H9 (cell line): ENCODE results near the gene CDH22. TPM values are rescaled to one million over a fixed set of nuclear protein-coding genes. Genes with fewer than 3 reads are reported as not detected.
A peak's percentile ranks its signal among the peaks of the same experiment; 100 is the strongest.

Source experiments
- DNase-seq: peaks from one replicate; pipeline ENCODE4 v3.0.0-alpha.2; 2017
- H2AFZ ChIP-seq: one replicate; pipeline ENCODE4 v1.6.1; 2013; ENCODE audit warnings: mild to moderate bottlenecking, low read length, control low read depth, moderate library complexity
- H2AK5ac ChIP-seq: 2 replicates; pipeline ENCODE4 v1.6.1; 2013; ENCODE audit warnings: low read length, control low read depth, mixed read lengths; ENCODE audit not compliant: insufficient read length
- H2BK120ac ChIP-seq: one replicate; pipeline ENCODE4 v1.6.1; 2013; ENCODE audit warnings: low read depth, mild to moderate bottlenecking, low read length, control low read depth, inconsistent platforms; ENCODE audit not compliant: poor library complexity, severe bottlenecking
- H2BK12ac ChIP-seq: 2 replicates; pipeline ENCODE4 v1.6.1; 2013; ENCODE audit warnings: low read length, control low read depth, mixed read lengths, low read depth; ENCODE audit not compliant: insufficient read length
- H2BK15ac ChIP-seq: 2 replicates; pipeline ENCODE4 v1.6.1; 2013; ENCODE audit warnings: low read depth, low read length, control low read depth
- H2BK20ac ChIP-seq: one replicate; pipeline ENCODE4 v1.6.1; 2013; ENCODE audit warnings: low read depth, mild to moderate bottlenecking, low read length, control low read depth, inconsistent platforms; ENCODE audit not compliant: poor library complexity, severe bottlenecking
- H2BK5ac ChIP-seq: 2 replicates; pipeline ENCODE4 v1.6.1; 2013; ENCODE audit warnings: low read length, control low read depth, mixed read lengths; ENCODE audit not compliant: insufficient read length
- H3K14ac ChIP-seq: 2 replicates; pipeline ENCODE4 v1.6.1; 2013; ENCODE audit warnings: low read length, control low read depth; ENCODE audit not compliant: insufficient read depth
- H3K18ac ChIP-seq: 2 replicates; pipeline ENCODE4 v1.6.1; 2013; ENCODE audit warnings: low read depth, mild to moderate bottlenecking, mixed read lengths, low read length, control low read depth; ENCODE audit not compliant: insufficient read length
- H3K23ac ChIP-seq: 2 replicates; pipeline ENCODE4 v1.6.1; 2013; ENCODE audit warnings: low read length, control low read depth, mixed read lengths, low read depth; ENCODE audit not compliant: insufficient read length
- H3K23me2 ChIP-seq: 2 replicates; pipeline ENCODE4 v1.6.1; 2013; ENCODE audit warnings: low read depth, mild to moderate bottlenecking, mixed read lengths, low read length, control low read depth; ENCODE audit not compliant: insufficient read length, poor library complexity, severe bottlenecking
- H3K27ac ChIP-seq: 2 replicates; pipeline ENCODE4 v1.5.1; 2013; ENCODE audit warnings: low read length, control low read depth, mixed read lengths, low read depth; ENCODE audit not compliant: insufficient read length
- H3K27me3 ChIP-seq: 2 replicates; pipeline ENCODE4 v1.6.1; 2013; ENCODE audit warnings: low read length, control low read depth, inconsistent platforms; ENCODE audit not compliant: insufficient read depth
- H3K4ac ChIP-seq: 2 replicates; pipeline ENCODE4 v1.6.1; 2013; ENCODE audit warnings: low read depth, mild to moderate bottlenecking, control low read depth, inconsistent platforms, low read length, moderate library complexity
- H3K4me1 ChIP-seq: 2 replicates; pipeline ENCODE4 v1.6.1; 2013; ENCODE audit warnings: low read length, control low read depth, inconsistent platforms; ENCODE audit not compliant: insufficient read depth
- H3K4me2 ChIP-seq: 2 replicates; pipeline ENCODE4 v1.6.1; 2013; ENCODE audit warnings: low read length, control low read depth, mixed read lengths; ENCODE audit not compliant: insufficient read length, insufficient read depth
- H3K56ac ChIP-seq: 2 replicates; pipeline ENCODE4 v1.6.1; 2013; ENCODE audit warnings: low read depth, mild to moderate bottlenecking, mixed read lengths, low read length, control low read depth; ENCODE audit not compliant: insufficient read length
- H3K79me1 ChIP-seq: 2 replicates; pipeline ENCODE4 v1.6.1; 2013; ENCODE audit warnings: low read depth, mild to moderate bottlenecking, moderate library complexity, low read length, control low read depth, inconsistent platforms; ENCODE audit not compliant: insufficient read depth, poor library complexity, severe bottlenecking
- H3K79me2 ChIP-seq: 2 replicates; pipeline ENCODE4 v1.6.1; 2013; ENCODE audit warnings: low read length, control low read depth, inconsistent platforms; ENCODE audit not compliant: insufficient read depth
- H3K9ac ChIP-seq: 2 replicates; pipeline ENCODE4 v1.6.1; 2013; ENCODE audit warnings: low read length, control low read depth, mixed read lengths; ENCODE audit not compliant: insufficient read length; ENCODE audit errors: extremely low read depth
- H3K9me3 ChIP-seq: one replicate; pipeline ENCODE4 v1.6.1; 2013; ENCODE audit warnings: low read depth, low read length, inconsistent platforms; ENCODE audit not compliant: control insufficient read depth
- H3T11ph ChIP-seq: one replicate; pipeline ENCODE4 v1.6.1; 2013; ENCODE audit warnings: mild to moderate bottlenecking, low read length, control low read depth, inconsistent platforms
- H4K20me1 ChIP-seq: one replicate; pipeline ENCODE4 v1.6.1; 2013; ENCODE audit not compliant: control insufficient read depth, insufficient read length, insufficient read depth
- H4K5ac ChIP-seq: 2 replicates; pipeline ENCODE4 v1.6.1; 2013; ENCODE audit warnings: low read depth, mild to moderate bottlenecking, mixed read lengths, low read length, control low read depth; ENCODE audit not compliant: insufficient read length
- H4K8ac ChIP-seq: replicated peaks from 2 replicates; pipeline ENCODE4 v1.6.1; 2013; ENCODE audit warnings: low read length, control low read depth, mixed read lengths, low read depth; ENCODE audit not compliant: insufficient read length
- H4K91ac ChIP-seq: 2 replicates; pipeline ENCODE4 v1.6.1; 2013; ENCODE audit warnings: low read depth, mild to moderate bottlenecking, moderate library complexity, mixed read lengths, low read length, control low read depth; ENCODE audit not compliant: insufficient read length
- H3K27ac Mint-ChIP-seq, 3 experiments: 2 replicates in 2 of 3; 3 replicates in 1 of 3; pipeline ENCODE4 v1.8.0; 2020 to 2021; ENCODE audit warnings: mixed read lengths in 3 of 3, mild to moderate bottlenecking in 1 of 3, moderate library complexity in 1 of 3
- H3K27me3 Mint-ChIP-seq: 2 replicates; pipeline ENCODE4 v1.8.0; 2021; ENCODE audit warnings: low read depth, mild to moderate bottlenecking, moderate library complexity, mixed read lengths
- H3K36me3 Mint-ChIP-seq, 3 experiments: 2 replicates in 2 of 3; 3 replicates in 1 of 3; pipeline ENCODE4 v1.8.0; 2020 to 2021; ENCODE audit warnings: low read depth in 3 of 3, mixed read lengths in 3 of 3; ENCODE audit not compliant: insufficient read depth in 1 of 3
- H3K4me1 Mint-ChIP-seq, 2 experiments: 2 replicates each; pipeline ENCODE4 v1.8.0; 2020; ENCODE audit warnings: mixed read lengths in 2 of 2
- H3K4me3 Mint-ChIP-seq, 2 experiments: 2 replicates in 1 of 2; 3 replicates in 1 of 2; pipeline ENCODE4 v1.8.0; 2020 to 2021; ENCODE audit warnings: mild to moderate bottlenecking in 2 of 2, mixed read lengths in 2 of 2, moderate library complexity in 1 of 2
- H3K9me3 Mint-ChIP-seq, 2 experiments: 2 replicates in 1 of 2; 3 replicates in 1 of 2; pipeline ENCODE4 v1.8.0; 2020; ENCODE audit warnings: mild to moderate bottlenecking in 2 of 2, mixed read lengths in 2 of 2, moderate library complexity in 1 of 2
- whole genome bisulfite sequencing: extraction: QIAGEN DNeasy Blood & Tissue Kit; methylation state at CpG from one replicate; pipeline ENCODE4 v1.1.7; 2013; ENCODE audit warnings: missing lambda C conversion rate, low lambda C conversion rate, mixed read lengths; ENCODE audit not compliant: insufficient read length; ENCODE audit errors: extremely low coverage; 5-methylcytosine and 5-hydroxymethylcytosine counted together
- total RNA-seq: library from RNA; stranded (reverse); gene quantifications from 2 replicates; pipeline ENCODE4 v1.2.1, GENCODE V29; 2021
- TF ChIP-seq, protein P1 (sequence below): fragments of 200-600 bp; sonication (generic); conservative IDR thresholded peaks from 3 replicates; pipeline ENCODE4 v1.8.0; 2021; ENCODE audit warnings: antibody characterized with exemption, mild to moderate bottlenecking

The CDH22 gene
- total RNA-seq, 1 experiment from 2014 or later = not detected

DNA sequence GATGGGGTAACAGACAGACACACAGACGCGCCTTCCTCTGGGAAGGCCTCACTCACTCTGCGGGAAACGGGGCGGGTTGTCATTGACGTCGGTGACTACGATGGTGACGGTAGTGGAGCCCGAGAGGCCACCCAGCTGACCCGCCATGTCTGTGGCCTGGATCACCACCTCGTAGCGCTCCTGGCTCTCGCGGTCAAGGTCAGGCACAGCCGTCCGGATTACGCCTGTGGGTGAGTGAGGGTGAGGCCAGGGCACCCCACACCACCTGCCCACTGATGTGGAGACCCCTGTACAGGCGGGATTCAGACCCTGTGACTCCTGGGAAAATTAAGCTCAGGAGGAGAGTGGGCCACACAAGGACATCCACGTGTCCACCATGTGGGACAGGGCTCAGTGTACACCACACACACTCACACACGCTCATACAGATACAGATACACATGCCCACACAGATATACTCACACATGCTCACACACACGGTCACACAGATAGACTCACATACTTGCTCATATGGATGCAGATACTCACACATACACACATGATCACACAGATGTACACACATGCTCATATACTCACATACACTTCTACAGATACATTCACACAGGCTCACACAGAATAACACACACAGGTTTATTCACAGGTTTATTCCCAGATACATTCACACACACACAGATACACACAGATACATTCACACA, 91.4 kb downstream of the CDH22 start:
- Histone ChIP-seq H2BK20ac (no peak overlapping the region), H3K9me3 (no peaks in the 10 kb centered on the region), H3K27me3 (no peaks in the 10 kb centered on the region), H2BK15ac (no peak overlapping the region), H3K18ac (no peak overlapping the region), H3K9ac (no peak overlapping the region), H2BK12ac (no peak overlapping the region), H3K4me2 (no peak overlapping the region), H4K20me1 (no peaks in the 10 kb centered on the region), H3K4ac (no peak overlapping the region), H2AK5ac (no peak overlapping the region), H3T11ph (no peak overlapping the region), H4K91ac (no peak overlapping the region), H2AFZ (no peak overlapping the region), H3K23me2 (no peaks in the 10 kb centered on the region), H3K14ac (0 out of 2 replicates have a peak overlapping the region, but pooled peaks have one; percentile 26), H3K4me1 (no peaks in the 10 kb centered on the region; the same call in 1 of the 2 replicates), H2BK5ac (no peak overlapping the region), H3K79me1 (no peaks in the 10 kb centered on the region), H3K79me2 (no peaks in the 10 kb centered on the region), H2BK120ac (no peak overlapping the region), H4K8ac (no peak overlapping the region), H3K27ac (no peak overlapping the region), H3K56ac (no peak overlapping the region), H3K23ac (no peak overlapping the region), H4K5ac (no peak overlapping the region)
- H3K27ac Mint-ChIP-seq = no peak overlapping the region
- H3K4me1 Mint-ChIP-seq = peaks cover 34 to 39% of the 10 kb centered on the region in 2 experiments
- TF ChIP-seq, protein P1, sequence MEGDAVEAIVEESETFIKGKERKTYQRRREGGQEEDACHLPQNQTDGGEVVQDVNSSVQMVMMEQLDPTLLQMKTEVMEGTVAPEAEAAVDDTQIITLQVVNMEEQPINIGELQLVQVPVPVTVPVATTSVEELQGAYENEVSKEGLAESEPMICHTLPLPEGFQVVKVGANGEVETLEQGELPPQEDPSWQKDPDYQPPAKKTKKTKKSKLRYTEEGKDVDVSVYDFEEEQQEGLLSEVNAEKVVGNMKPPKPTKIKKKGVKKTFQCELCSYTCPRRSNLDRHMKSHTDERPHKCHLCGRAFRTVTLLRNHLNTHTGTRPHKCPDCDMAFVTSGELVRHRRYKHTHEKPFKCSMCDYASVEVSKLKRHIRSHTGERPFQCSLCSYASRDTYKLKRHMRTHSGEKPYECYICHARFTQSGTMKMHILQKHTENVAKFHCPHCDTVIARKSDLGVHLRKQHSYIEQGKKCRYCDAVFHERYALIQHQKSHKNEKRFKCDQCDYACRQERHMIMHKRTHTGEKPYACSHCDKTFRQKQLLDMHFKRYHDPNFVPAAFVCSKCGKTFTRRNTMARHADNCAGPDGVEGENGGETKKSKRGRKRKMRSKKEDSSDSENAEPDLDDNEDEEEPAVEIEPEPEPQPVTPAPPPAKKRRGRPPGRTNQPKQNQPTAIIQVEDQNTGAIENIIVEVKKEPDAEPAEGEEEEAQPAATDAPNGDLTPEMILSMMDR = no peak
- peaks cover 10% of the 10 kb centered on the region for H3K27me3 Mint-ChIP-seq
- WGBS = no CpG with 5 or more reads among the region's 22 CpGs
- no peaks in the 10 kb centered on the region for H3K36me3 Mint-ChIP-seq
- no peak overlapping the region for H3K4me3 Mint-ChIP-seq
- no peaks in the 10 kb centered on the region; a peak in 2 of 5 replicates for H3K9me3 Mint-ChIP-seq
- DNase-seq = no peak
